ENCODE results near the gene GRM7.

GRM7 gene

GRCh38 chr3:7292362-7292761 lies 431.4 kb downstream of the GRM7 start:
- Histone ChIP-seq H3K27me3 (ENCODE audit: insufficient read depth, poor library complexity, severe bottlenecking) (no peaks in the 10 kb centered on the region), H3K4me3 (ENCODE audit: severe bottlenecking) (no peak overlapping the region), H3K36me3 (ENCODE audit: low read depth) (no peaks in the 10 kb centered on the region), H3K27ac (ENCODE audit: poor library complexity, severe bottlenecking) (no peak overlapping the region), H3K4me1 (ENCODE audit: insufficient read depth, poor library complexity, severe bottlenecking) (no peaks in the 10 kb centered on the region), H3K9me3 (ENCODE audit: severe bottlenecking) (no peaks in the 10 kb centered on the region)
- DNase-seq (ENCODE audit: low spot score) (no peak), ATAC-seq (ENCODE audit: low read depth) (no peak)
- TF ChIP-seq CTCF (IDR thresholded peaks at IDR 0.05; ENCODE audit: poor library complexity, severe bottlenecking) = no peak

- H3K9me3 ChIP-seq (ENCODE audit: severe bottlenecking) = no peaks in the 10 kb centered on the region
- DNase-seq (ENCODE audit: low spot score) (no peak), ATAC-seq (ENCODE audit: low read depth) (no peak)
- no peak for TF ChIP-seq CTCF (IDR thresholded peaks at IDR 0.05; ENCODE audit: poor library complexity, severe bottlenecking)
- no peaks in the 10 kb centered on the region for H3K27me3 ChIP-seq (ENCODE audit: insufficient read depth, poor library complexity, severe bottlenecking)
- no peak overlapping the region for H3K4me3 ChIP-seq (ENCODE audit: severe bottlenecking)
- H3K36me3 ChIP-seq (ENCODE audit: low read depth) = no peaks in the 10 kb centered on the region
- no peak overlapping the region for H3K27ac ChIP-seq (ENCODE audit: poor library complexity, severe bottlenecking)
- no peaks in the 10 kb centered on the region for H3K4me1 ChIP-seq (ENCODE audit: insufficient read depth, poor library complexity, severe bottlenecking)
Observed at GRCh38 chr3:7293286-7293685, 432.4 kb downstream of the GRM7 start.

DNA sequence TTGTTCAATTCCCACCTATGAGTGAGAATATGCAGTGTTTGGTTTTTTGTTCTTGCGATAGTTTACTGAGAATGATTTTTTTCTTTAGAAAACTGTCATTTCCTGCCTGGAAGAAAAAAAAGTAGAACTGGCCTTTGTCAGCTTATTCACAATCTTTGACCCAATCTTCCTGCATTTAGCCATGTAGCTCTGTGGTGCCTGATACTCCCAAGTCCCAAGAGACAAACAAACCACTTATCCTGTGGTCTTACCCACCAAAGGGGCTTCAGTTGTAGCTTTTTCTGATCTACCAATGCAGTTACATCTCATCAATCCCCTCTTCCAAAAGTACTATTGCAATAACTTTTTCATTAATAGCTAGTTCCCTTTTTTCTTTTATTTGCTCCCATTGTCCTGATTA lies 444.6 kb downstream of the GRM7 start:
- H3K27me3 ChIP-seq (ENCODE audit: insufficient read depth, poor library complexity, severe bottlenecking) = no peaks in the 10 kb centered on the region
- H3K27ac ChIP-seq (ENCODE audit: poor library complexity, severe bottlenecking) = no peak overlapping the region
- H3K36me3 ChIP-seq (ENCODE audit: low read depth) = no peaks in the 10 kb centered on the region
- TF ChIP-seq CTCF (IDR thresholded peaks at IDR 0.05; ENCODE audit: poor library complexity, severe bottlenecking) = no peak
- H3K4me3 ChIP-seq (ENCODE audit: severe bottlenecking) = no peak overlapping the region
- ATAC-seq (ENCODE audit: low read depth) (no peak), DNase-seq (ENCODE audit: low spot score) (no peak)
- H3K9me3 ChIP-seq (ENCODE audit: severe bottlenecking) = peaks cover 3% of the 10 kb centered on the region
- no peaks in the 10 kb centered on the region for H3K4me1 ChIP-seq (ENCODE audit: insufficient read depth, poor library complexity, severe bottlenecking)

- H3K27me3 ChIP-seq (ENCODE audit: insufficient read depth, poor library complexity, severe bottlenecking) = no peaks in the 10 kb centered on the region
- H3K4me3 ChIP-seq (ENCODE audit: severe bottlenecking) = no peak overlapping the region
- H3K27ac ChIP-seq (ENCODE audit: poor library complexity, severe bottlenecking) = no peak overlapping the region
- ATAC-seq (ENCODE audit: low read depth) (no peak), DNase-seq (ENCODE audit: low spot score) (no peak)
- no peaks in the 10 kb centered on the region for H3K36me3 ChIP-seq (ENCODE audit: low read depth)
- peaks cover under 1% of the 10 kb centered on the region for H3K9me3 ChIP-seq (ENCODE audit: severe bottlenecking)
- TF ChIP-seq CTCF (IDR thresholded peaks at IDR 0.05; ENCODE audit: poor library complexity, severe bottlenecking) = no peak
- H3K4me1 ChIP-seq (ENCODE audit: insufficient read depth, poor library complexity, severe bottlenecking) = no peaks in the 10 kb centered on the region
Observed at GRCh38 chr3:7306901-7307300, 446.0 kb downstream of the GRM7 start.

DNA sequence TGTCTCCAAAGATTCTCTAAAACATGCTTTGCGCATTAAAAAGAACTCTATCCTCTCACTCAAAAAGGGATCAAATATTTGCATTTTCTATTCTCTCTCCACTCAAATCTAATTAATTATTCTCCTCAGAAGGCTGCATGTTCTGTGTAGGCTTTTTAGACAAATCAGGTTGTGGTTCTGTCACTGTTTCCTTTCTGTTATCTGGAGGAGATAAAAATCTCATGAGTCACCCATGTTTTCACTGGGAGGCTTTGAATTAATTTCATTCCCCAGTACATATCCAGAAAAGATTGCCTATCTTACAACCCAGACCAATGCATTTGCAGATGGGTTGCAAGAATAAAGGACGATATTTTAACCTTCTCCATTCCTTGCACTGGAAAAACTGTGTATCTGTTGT lies 446.5 kb downstream of the GRM7 start:
- H3K27ac ChIP-seq (ENCODE audit: poor library complexity, severe bottlenecking) = no peak overlapping the region
- no peak for ATAC-seq (ENCODE audit: low read depth)
- no peak for TF ChIP-seq CTCF (IDR thresholded peaks at IDR 0.05; ENCODE audit: poor library complexity, severe bottlenecking)
- no peaks in the 10 kb centered on the region for H3K4me1 ChIP-seq (ENCODE audit: insufficient read depth, poor library complexity, severe bottlenecking)
- no peaks in the 10 kb centered on the region for H3K36me3 ChIP-seq (ENCODE audit: low read depth)
- no peak overlapping the region for H3K4me3 ChIP-seq (ENCODE audit: severe bottlenecking)
- no peaks in the 10 kb centered on the region for H3K9me3 ChIP-seq (ENCODE audit: severe bottlenecking)
- no peaks in the 10 kb centered on the region for H3K27me3 ChIP-seq (ENCODE audit: insufficient read depth, poor library complexity, severe bottlenecking)
- no peak for DNase-seq (ENCODE audit: low spot score)

Data from RWPE2 (cell line).